Breast epithelium (tissue), 3 donors: ENCODE data around the gene CCDC134.

Experiments
- POLR2A ChIP-seq: fragments of 450-650 bp; IDR thresholded peaks from one replicate; pipeline ENCODE4 v1.6.1; 2016; ENCODE audit warnings: antibody characterized with exemption, mild to moderate bottlenecking, moderate library complexity
- TF ChIP-seq, protein P1 (sequence below), 3 donors: fragments of 450-650 bp; IDR thresholded peaks; one replicate each; pipeline ENCODE4 v1.5.1; 2016 to 2017; ENCODE audit warnings: antibody characterized with exemption in 3 of 3, mild to moderate bottlenecking in 3 of 3, moderate library complexity in 3 of 3

GRCh38 chr22:41825376-41825775 lies 24.9 kb downstream of the CCDC134 start:
- TF ChIP-seq, protein P1, sequence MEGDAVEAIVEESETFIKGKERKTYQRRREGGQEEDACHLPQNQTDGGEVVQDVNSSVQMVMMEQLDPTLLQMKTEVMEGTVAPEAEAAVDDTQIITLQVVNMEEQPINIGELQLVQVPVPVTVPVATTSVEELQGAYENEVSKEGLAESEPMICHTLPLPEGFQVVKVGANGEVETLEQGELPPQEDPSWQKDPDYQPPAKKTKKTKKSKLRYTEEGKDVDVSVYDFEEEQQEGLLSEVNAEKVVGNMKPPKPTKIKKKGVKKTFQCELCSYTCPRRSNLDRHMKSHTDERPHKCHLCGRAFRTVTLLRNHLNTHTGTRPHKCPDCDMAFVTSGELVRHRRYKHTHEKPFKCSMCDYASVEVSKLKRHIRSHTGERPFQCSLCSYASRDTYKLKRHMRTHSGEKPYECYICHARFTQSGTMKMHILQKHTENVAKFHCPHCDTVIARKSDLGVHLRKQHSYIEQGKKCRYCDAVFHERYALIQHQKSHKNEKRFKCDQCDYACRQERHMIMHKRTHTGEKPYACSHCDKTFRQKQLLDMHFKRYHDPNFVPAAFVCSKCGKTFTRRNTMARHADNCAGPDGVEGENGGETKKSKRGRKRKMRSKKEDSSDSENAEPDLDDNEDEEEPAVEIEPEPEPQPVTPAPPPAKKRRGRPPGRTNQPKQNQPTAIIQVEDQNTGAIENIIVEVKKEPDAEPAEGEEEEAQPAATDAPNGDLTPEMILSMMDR (IDR thresholded peaks at IDR 0.05) = no peak
- TF ChIP-seq POLR2A = no peak
